SK-N-SH (cell line): ENCODE data around the gene BAG3. TPM values are rescaled to one million over a fixed set of nuclear protein-coding genes. Genes with fewer than 3 reads are reported as not detected.

Source experiments
- CTCF ChIA-PET: fragments of 300-600, 350-600 bp; formaldehyde crosslinking; extraction: SDS; loops from one replicate; lab custom pipeline; 2021; lab: Yijun Ruan, JAX
- POLR2A ChIA-PET: fragments of 350-600 bp; sonication (Branson Sonifier 250); formaldehyde crosslinking; extraction: SDS; loops from one replicate; lab custom pipeline; 2020; ENCODE audit warnings: antibody characterized with exemption, inconsistent platforms; lab: Yijun Ruan, JAX
- DNase-seq: peaks from one replicate; pipeline ENCODE4 v3.0.0; 2012
- H2AFZ ChIP-seq: fragments of 200-600 bp; sonication (generic); 2 replicates; pipeline ENCODE4 v1.8.1; 2016; ENCODE audit warnings: antibody characterized with exemption, mild to moderate bottlenecking, low read depth
- H3F3A ChIP-seq: fragments of 200-600 bp; sonication (generic); replicated peaks from 2 replicates; pipeline ENCODE3; 2016; ENCODE audit warnings: antibody characterized with exemption, mild to moderate bottlenecking; ENCODE audit not compliant: insufficient read depth
- H3K27ac ChIP-seq, 2 experiments: fragments of 200-500 bp in 1 of 2; fragments of 200-600 bp in 1 of 2; sonication (Bioruptor generic) in 1 of 2; sonication (generic), shearing (Covaris generic) in 1 of 2; 2 replicates each; pipeline versions ENCODE4 v1.5.1 to v1.6.1; 2014 to 2016; ENCODE audit warnings: low read depth in 2 of 2, inconsistent platforms in 1 of 2, low read length in 1 of 2, mild to moderate bottlenecking in 1 of 2, mixed read lengths in 1 of 2
- H3K27me3 ChIP-seq: fragments of 200-600 bp; sonication (generic), shearing (Covaris generic); 2 replicates; pipeline ENCODE4 v1.6.1; 2016; ENCODE audit warnings: mixed run types; ENCODE audit not compliant: insufficient read depth
- H3K36me3 ChIP-seq, 2 experiments: fragments of 200-500 bp in 1 of 2; fragments of 200-600 bp in 1 of 2; sonication (Bioruptor generic) in 1 of 2; sonication (generic) in 1 of 2; replicated peaks in 1 of 2; 2 replicates each; pipeline versions ENCODE3 to v1.5.1; 2014 to 2016; ENCODE audit warnings: low read length in 1 of 2, mild to moderate bottlenecking in 1 of 2; ENCODE audit not compliant: insufficient read depth in 2 of 2, control insufficient read depth in 1 of 2
- H3K4me1 ChIP-seq, 2 experiments: fragments of 200-500 bp in 1 of 2; fragments of 200-600 bp in 1 of 2; sonication (Bioruptor generic) in 1 of 2; sonication (generic), shearing (Covaris generic) in 1 of 2; 2 replicates each; pipeline versions ENCODE4 v1.5.1 to v1.6.1; 2014 to 2016; ENCODE audit warnings: low read depth in 1 of 2, low read length in 1 of 2, mixed run types in 1 of 2; ENCODE audit not compliant: insufficient read depth in 2 of 2, control insufficient read depth in 1 of 2
- H3K4me2 ChIP-seq: fragments of 200-600 bp; sonication (generic), shearing (Covaris generic); 2 replicates; pipeline ENCODE4 v1.6.1; 2017; ENCODE audit warnings: mixed run types
- H3K4me3 ChIP-seq, 2 experiments: fragments of 200-500 bp in 1 of 2; fragments of 200-600 bp in 1 of 2; sonication (Bioruptor generic) in 1 of 2; sonication (generic), shearing (Covaris generic) in 1 of 2; 2 replicates each; pipeline versions ENCODE4 v1.5.1 to v1.8.1; 2014 to 2016; ENCODE audit warnings: low read depth in 2 of 2, inconsistent platforms in 1 of 2, low read length in 1 of 2, mild to moderate bottlenecking in 1 of 2, mixed read lengths in 1 of 2, moderate library complexity in 1 of 2
- H3K79me2 ChIP-seq: fragments of 200-600 bp; sonication (generic); 2 replicates; pipeline ENCODE4 v1.8.1; 2017; ENCODE audit warnings: mild to moderate bottlenecking; ENCODE audit not compliant: insufficient read depth
- H3K9ac ChIP-seq: fragments of 200-600 bp; sonication (generic); 2 replicates; pipeline ENCODE4 v1.6.1; 2017; ENCODE audit warnings: mixed run types
- H3K9me2 ChIP-seq: fragments of 200-600 bp; sonication (generic); 2 replicates; pipeline ENCODE4 v1.6.1; 2017; ENCODE audit warnings: mixed run types
- H3K9me3 ChIP-seq: fragments of 200-600 bp; sonication (generic); 2 replicates; pipeline ENCODE4 v1.6.1; 2017; ENCODE audit warnings: mixed run types, mild to moderate bottlenecking, moderate library complexity
- H4K20me1 ChIP-seq: fragments of 200-600 bp; sonication (generic); 2 replicates; pipeline ENCODE4 v1.6.1; 2017; ENCODE audit warnings: mild to moderate bottlenecking, mixed run types; ENCODE audit not compliant: insufficient read depth
- CHD2 ChIP-seq: fragments of 150-350 bp; IDR thresholded peaks from 2 replicates; pipeline ENCODE4 v1.6.1; 2018; ENCODE audit warnings: low read length; ENCODE audit not compliant: partially characterized antibody
- ELF1 ChIP-seq: IDR thresholded peaks from 2 replicates; pipeline ENCODE4 v1.4.0; 2012
- FOSL2 ChIP-seq: IDR thresholded peaks from 2 replicates; pipeline ENCODE4 v1.4.0; 2012; ENCODE audit warnings: low read depth, mild to moderate bottlenecking, moderate library complexity, borderline replicate concordance
- FOXJ3 ChIP-seq: sonication (generic); formaldehyde crosslinking; IDR thresholded peaks from 2 replicates; pipeline ENCODE4 v1.5.1; 2020; ENCODE audit warnings: mild to moderate bottlenecking, missing genetic modification reagents
- GABPA ChIP-seq: IDR thresholded peaks from 2 replicates; pipeline ENCODE4 v1.4.0; 2012; ENCODE audit warnings: low read depth, mild to moderate bottlenecking
- NFIC ChIP-seq: IDR thresholded peaks from 2 replicates; pipeline ENCODE4 v1.4.0; 2012; ENCODE audit warnings: borderline replicate concordance
- NRF1 ChIP-seq: IDR thresholded peaks from 2 replicates; pipeline ENCODE4 v1.6.1; 2012; ENCODE audit warnings: low read depth, mild to moderate bottlenecking, low read length
- RXRA ChIP-seq: IDR thresholded peaks from 2 replicates; pipeline ENCODE4 v1.4.0; 2012; ENCODE audit warnings: low read depth, mild to moderate bottlenecking, borderline replicate concordance
- SMC3 ChIP-seq: IDR thresholded peaks from 2 replicates; pipeline ENCODE4 v1.6.1; 2012; ENCODE audit warnings: low read depth, low read length, improper control_type of control experiment
- TCF12 ChIP-seq: IDR thresholded peaks from 2 replicates; pipeline ENCODE4 v1.4.0; 2012
- TEAD4 ChIP-seq: IDR thresholded peaks from 2 replicates; pipeline ENCODE4 v1.4.0; 2012; ENCODE audit warnings: mild to moderate bottlenecking, borderline replicate concordance; ENCODE audit not compliant: insufficient read depth
- YY1 ChIP-seq: IDR thresholded peaks from 2 replicates; pipeline ENCODE4 v1.4.0; 2012; ENCODE audit warnings: low read depth, mild to moderate bottlenecking
- whole genome bisulfite sequencing: methylation state at CpG from one replicate; pipeline ENCODE4 v1.1.6; 2017; ENCODE audit warnings: low lambda C conversion rate; 5-methylcytosine and 5-hydroxymethylcytosine counted together
- polyA plus RNA-seq, 3 experiments: library from polyadenylated mRNA; depleted of rRNA; stranded (reverse); fragments of >200 nt; gene quantifications; 2 replicates each; pipeline ENCODE4 v1.2.3, GENCODE V29; 2012
- TF ChIP-seq, protein P1 (sequence below): IDR thresholded peaks from 2 replicates; pipeline ENCODE4; 2012
- TF ChIP-seq, protein P2 (sequence below): IDR thresholded peaks from 2 replicates; pipeline ENCODE4 v1.4.0; 2012; ENCODE audit warnings: low read depth, borderline replicate concordance
- TF ChIP-seq, protein P3 (sequence below): IDR thresholded peaks from 2 replicates; pipeline ENCODE4 v1.4.0; 2012; ENCODE audit warnings: low read depth, borderline replicate concordance

Gene BAG3
- polyA plus RNA-seq, 1 of the 3 experiments (the other 2 are of a cell fraction), result 9.2 TPM

DNA sequence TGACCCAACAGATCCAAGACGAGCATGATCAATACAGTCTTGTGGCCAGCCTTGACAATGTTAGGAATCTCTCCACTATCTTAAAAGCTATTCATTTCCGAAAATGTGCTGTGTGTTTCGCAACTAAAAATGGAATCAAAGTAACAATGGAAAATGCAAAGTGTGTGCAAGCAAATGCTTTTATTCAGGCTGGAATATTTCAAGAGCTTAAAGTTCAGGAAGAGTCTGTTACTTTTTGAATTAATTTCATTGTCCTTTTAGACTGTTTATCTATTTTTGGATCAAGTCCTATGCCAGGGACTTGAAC is 30.1 kb upstream of the BAG3 start (continued):
- TF ChIP-seq, protein P1, sequence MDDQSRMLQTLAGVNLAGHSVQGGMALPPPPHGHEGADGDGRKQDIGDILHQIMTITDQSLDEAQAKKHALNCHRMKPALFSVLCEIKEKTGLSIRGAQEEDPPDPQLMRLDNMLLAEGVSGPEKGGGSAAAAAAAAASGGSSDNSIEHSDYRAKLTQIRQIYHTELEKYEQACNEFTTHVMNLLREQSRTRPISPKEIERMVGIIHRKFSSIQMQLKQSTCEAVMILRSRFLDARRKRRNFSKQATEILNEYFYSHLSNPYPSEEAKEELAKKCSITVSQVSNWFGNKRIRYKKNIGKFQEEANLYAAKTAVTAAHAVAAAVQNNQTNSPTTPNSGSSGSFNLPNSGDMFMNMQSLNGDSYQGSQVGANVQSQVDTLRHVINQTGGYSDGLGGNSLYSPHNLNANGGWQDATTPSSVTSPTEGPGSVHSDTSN, result no peak
- TF ChIP-seq YY1 (no peak), NFIC (no peak), TEAD4 (no peak), FOXJ3 (no peak), NRF1 (no peak), TCF12 (no peak), RXRA (no peak), FOSL2 (no peak)
- TF ChIP-seq, protein P2, sequence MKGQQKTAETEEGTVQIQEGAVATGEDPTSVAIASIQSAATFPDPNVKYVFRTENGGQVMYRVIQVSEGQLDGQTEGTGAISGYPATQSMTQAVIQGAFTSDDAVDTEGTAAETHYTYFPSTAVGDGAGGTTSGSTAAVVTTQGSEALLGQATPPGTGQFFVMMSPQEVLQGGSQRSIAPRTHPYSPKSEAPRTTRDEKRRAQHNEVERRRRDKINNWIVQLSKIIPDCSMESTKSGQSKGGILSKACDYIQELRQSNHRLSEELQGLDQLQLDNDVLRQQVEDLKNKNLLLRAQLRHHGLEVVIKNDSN, result no peak

DNA sequence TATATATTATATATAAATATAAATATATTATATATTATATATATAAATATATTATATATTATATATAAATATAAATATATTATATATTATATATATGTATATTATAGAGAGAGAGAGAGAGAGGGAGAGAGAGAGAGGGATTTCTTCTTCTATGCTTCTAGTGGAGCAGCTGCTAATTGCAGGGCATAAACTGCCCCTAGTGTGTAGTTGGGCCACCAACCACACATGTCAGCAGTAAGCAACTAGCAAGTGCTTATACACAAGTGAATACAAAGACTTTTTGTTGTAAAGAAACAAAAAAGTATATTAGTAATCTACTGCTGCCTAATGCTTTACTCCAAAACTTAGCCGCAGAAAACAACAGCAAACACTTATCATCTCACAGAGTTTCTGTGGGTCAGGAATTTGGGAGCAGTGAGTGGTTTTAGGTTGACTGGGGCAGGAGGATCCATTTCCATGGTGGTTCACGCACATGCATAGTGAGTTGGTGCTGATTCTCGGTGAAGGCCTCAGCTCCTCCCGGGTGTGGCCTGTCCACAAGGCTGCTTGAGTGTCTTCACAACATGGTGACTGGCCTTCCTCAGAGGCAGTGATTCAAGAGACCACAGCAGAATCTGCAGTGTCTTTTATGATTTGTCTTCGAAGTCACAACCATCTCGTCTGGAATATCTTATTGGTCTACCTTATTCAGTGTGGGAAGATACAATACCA is 25.5 kb upstream of the BAG3 start:
- Histone ChIP-seq H3K9me3 (no peaks in the 10 kb centered on the region), H3K4me3 (no peak overlapping the region), H3K36me3 (no peaks in the 10 kb centered on the region), H3K27me3 (no peaks in the 10 kb centered on the region), H3F3A (peaks cover 7% of the 10 kb centered on the region), H3K4me2 (no peak overlapping the region), H3K27ac (no peak overlapping the region), H4K20me1 (no peaks in the 10 kb centered on the region), H2AFZ (no peak overlapping the region), H3K4me1 (peaks cover 0 to 2% of the 10 kb centered on the region in 2 experiments; a peak in 2 of 4 replicates), H3K79me2 (no peaks in the 10 kb centered on the region), H3K9me2 (no peaks in the 10 kb centered on the region), H3K9ac (no peak overlapping the region)
- DNase-seq, result no peak
- no peak for TF ChIP-seq SMC3
- no peak for TF ChIP-seq CHD2
- TF ChIP-seq ELF1, result no peak
- no peak for TF ChIP-seq GABPA
- WGBS, result 98% methylated on average over 6 of the region's 6 CpGs
- ChIA-PET CTCF (no interaction called here), POLR2A (no interaction called here)

DNA sequence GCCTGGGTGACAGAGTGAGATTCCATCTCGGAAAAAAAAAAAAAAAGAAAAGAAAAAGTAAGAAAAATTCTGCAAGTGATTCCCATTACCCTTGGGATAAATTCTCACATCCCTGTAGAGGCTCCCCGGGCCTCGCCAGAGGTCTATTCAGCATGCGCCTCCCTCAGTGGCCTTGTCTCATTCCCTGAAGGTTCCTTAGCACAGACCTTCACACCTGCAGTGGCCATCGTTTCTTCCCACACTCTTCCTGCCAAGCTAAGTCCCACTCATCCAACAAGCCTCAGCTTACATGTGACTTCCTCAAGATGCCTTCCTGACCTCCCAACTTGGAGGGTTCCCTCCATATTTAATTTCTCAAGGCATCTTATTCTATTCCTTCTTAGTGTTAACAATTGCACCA is 20.9 kb upstream of the BAG3 start:
- POLR2A ChIA-PET, result no interaction called here
- DNase-seq, result no peak
- Histone ChIP-seq H3K36me3 (no peaks in the 10 kb centered on the region), H3K27ac (no peak overlapping the region), H3F3A (no peaks in the 10 kb centered on the region), H2AFZ (no peak overlapping the region), H3K9me3 (no peaks in the 10 kb centered on the region), H3K27me3 (no peaks in the 10 kb centered on the region), H3K9me2 (no peaks in the 10 kb centered on the region), H3K9ac (no peak overlapping the region)
- 76% methylated on average over 5 of the region's 5 CpGs for WGBS
- TF ChIP-seq, protein P3, sequence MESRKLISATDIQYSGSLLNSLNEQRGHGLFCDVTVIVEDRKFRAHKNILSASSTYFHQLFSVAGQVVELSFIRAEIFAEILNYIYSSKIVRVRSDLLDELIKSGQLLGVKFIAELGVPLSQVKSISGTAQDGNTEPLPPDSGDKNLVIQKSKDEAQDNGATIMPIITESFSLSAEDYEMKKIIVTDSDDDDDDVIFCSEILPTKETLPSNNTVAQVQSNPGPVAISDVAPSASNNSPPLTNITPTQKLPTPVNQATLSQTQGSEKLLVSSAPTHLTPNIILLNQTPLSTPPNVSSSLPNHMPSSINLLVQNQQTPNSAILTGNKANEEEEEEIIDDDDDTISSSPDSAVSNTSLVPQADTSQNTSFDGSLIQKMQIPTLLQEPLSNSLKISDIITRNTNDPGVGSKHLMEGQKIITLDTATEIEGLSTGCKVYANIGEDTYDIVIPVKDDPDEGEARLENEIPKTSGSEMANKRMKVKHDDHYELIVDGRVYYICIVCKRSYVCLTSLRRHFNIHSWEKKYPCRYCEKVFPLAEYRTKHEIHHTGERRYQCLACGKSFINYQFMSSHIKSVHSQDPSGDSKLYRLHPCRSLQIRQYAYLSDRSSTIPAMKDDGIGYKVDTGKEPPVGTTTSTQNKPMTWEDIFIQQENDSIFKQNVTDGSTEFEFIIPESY, result no peak
- TF ChIP-seq, all 33 proteins: peak for 0
- Histone ChIP-seq H3K4me3 (no peak overlapping the region), H3K79me2 (no peaks in the 10 kb centered on the region), H3K4me2 (no peak overlapping the region), H3K4me1 (no peaks in the 10 kb centered on the region), H4K20me1 (no peaks in the 10 kb centered on the region)
- CTCF ChIA-PET, result interaction anchor here (1.5 kb wide), 1 partner anchor 87 kb away, joined by 3 read pairs; no protein-coding TSS in a partner anchor
